HL-60 (cell line): Measurements from ENCODE around the gene FGD6.

Experiments used
- DNase-seq, 2 experiments: peaks; one replicate each; pipeline ENCODE4 v3.0.0-alpha.2; 2010 to 2020; ENCODE audit warnings: low read depth in 1 of 2, low spot score in 1 of 2
- H3K27ac ChIP-seq: fragments of 250-450 bp; sonication (Bioruptor Pico); replicated peaks from 2 replicates; pipeline ENCODE4 v1.5.1; 2020; ENCODE audit warnings: mild to moderate bottlenecking, moderate library complexity
- H3K27me3 ChIP-seq: fragments of 250-450 bp; sonication (Bioruptor Pico); 2 replicates; pipeline ENCODE4 v1.5.1; 2021; ENCODE audit warnings: mild to moderate bottlenecking, moderate library complexity; ENCODE audit not compliant: insufficient read depth, poor library complexity, severe bottlenecking
- H3K4me3 ChIP-seq: replicated peaks from 2 replicates; pipeline ENCODE4 v1.5.1; 2011; ENCODE audit warnings: mild to moderate bottlenecking, control low read depth, low read length; ENCODE audit not compliant: insufficient read depth
- CTCF ChIP-seq: IDR thresholded peaks from one replicate; pipeline ENCODE4 v1.5.1; 2011; ENCODE audit warnings: low read length, control low read depth, inconsistent platforms; ENCODE audit not compliant: insufficient read depth
- GABPA ChIP-seq: IDR thresholded peaks from 2 replicates; pipeline ENCODE4 v1.6.1; 2012; ENCODE audit warnings: low read depth
- POLR2AphosphoS5 ChIP-seq: IDR thresholded peaks from 2 replicates; pipeline ENCODE4 v1.6.1; 2012; ENCODE audit warnings: low read depth
- REST ChIP-seq: IDR thresholded peaks from 2 replicates; pipeline ENCODE4 v1.6.1; 2012; ENCODE audit warnings: low read depth; ENCODE audit not compliant: insufficient replicate concordance
- SPI1 ChIP-seq: IDR thresholded peaks from 2 replicates; pipeline ENCODE4 v1.6.1; 2012; ENCODE audit warnings: low read depth, mild to moderate bottlenecking, borderline replicate concordance

The FGD6 gene

GRCh38 chr12:95258803-95259202 is 41.5 kb upstream of the FGD6 start:
- no peak for TF ChIP-seq CTCF
- TF ChIP-seq GABPA: no peak
- no peak for TF ChIP-seq SPI1
- no peak for TF ChIP-seq POLR2AphosphoS5
- no peak for TF ChIP-seq REST
- Histone ChIP-seq H3K27me3 (no peaks in the 10 kb centered on the region), H3K4me3 (no peak overlapping the region), H3K27ac (no peak overlapping the region)
- no peak for DNase-seq

GRCh38 chr12:95258151-95258550 is 40.9 kb upstream of the FGD6 start:
- H3K27ac ChIP-seq: no peak overlapping the region
- H3K27me3 ChIP-seq: no peaks in the 10 kb centered on the region
- no peak overlapping the region for H3K4me3 ChIP-seq
- no peak for DNase-seq
- TF ChIP-seq SPI1 (no peak), REST (no peak), GABPA (no peak), CTCF (no peak), POLR2AphosphoS5 (no peak)

- no peak for DNase-seq
- no peak overlapping the region for H3K27ac ChIP-seq
Measured at GRCh38 chr12:95257541-95257940, 40.3 kb upstream of the FGD6 start.

More at GRCh38 chr12:95257541-95257940, 40.3 kb upstream of the FGD6 start:
- H3K27me3 ChIP-seq: no peaks in the 10 kb centered on the region
- no peak overlapping the region for H3K4me3 ChIP-seq
- TF ChIP-seq REST: no peak
